HG02981 (cell line): ENCODE results near the gene ENPP1.
"Not testable (repeated sequence)": the region's sequence is repeated elsewhere in the genome, so short reads cannot be mapped to it uniquely, and the experiment has no call there.

Experiments
- ATAC-seq: cut with Tn5 transposase; IDR thresholded peaks from one replicate; pipeline ENCODE4 v1.9.1; 2021; ENCODE audit warnings: mild to moderate bottlenecking, moderate library complexity; ENCODE audit not compliant: unreplicated experiment

Gene ENPP1

DNA sequence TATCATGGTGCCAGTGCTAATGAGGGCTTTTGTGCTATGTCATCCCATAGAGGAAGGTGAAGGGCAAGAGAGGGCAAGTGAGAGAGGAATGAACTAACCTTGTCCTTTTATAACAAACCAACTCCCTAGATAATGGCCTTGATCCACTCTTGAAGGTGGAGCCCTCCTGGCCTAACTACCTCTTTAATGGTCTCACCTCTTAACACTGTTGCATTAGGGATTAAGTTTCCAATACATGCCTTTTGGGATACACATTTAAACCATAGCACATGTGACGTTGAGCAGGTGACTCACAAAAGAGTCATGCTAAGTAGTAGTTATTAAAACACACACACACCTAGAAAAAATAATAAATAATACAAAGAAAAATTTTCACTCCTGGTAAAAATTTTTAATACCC is 106.4 kb downstream of the ENPP1 start:
- ATAC-seq: no peak

DNA sequence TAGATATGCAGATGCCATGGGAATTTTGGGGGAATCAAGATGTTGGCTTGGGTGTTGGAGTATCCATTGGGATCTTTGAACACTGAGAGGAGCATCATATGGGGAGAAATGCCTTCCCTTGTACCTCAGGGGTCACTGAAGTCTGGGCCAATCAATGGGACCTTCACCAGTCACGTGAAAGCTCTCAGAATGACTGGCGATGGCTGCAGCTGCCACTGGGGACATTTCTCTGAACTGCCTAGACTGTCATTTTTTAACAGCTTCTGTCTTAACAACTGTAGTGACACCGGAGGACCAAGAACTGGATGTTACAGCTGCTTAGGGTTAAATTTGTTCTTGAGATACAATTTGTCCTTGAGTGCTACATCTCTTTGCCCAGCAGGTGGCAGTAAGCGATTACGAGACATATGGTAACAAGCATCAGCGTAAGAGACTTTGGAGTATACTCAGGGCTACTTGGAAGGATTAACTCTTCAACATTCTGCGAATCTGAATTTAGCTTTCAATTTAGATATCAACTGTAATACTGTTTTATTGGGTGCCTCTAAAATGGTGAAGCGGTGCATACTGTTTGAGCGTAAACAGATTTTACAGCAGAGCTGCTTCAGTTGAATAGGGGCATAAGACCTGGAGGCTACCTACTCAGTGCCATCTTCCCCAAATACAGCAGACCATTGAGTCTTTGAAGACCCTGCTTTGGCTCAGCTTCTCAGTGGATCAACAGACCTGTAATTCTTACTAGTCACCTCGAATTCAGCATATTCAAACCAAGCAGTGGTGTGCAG is 107.3 kb downstream of the ENPP1 start:
- ATAC-seq: peak; percentile 70

DNA sequence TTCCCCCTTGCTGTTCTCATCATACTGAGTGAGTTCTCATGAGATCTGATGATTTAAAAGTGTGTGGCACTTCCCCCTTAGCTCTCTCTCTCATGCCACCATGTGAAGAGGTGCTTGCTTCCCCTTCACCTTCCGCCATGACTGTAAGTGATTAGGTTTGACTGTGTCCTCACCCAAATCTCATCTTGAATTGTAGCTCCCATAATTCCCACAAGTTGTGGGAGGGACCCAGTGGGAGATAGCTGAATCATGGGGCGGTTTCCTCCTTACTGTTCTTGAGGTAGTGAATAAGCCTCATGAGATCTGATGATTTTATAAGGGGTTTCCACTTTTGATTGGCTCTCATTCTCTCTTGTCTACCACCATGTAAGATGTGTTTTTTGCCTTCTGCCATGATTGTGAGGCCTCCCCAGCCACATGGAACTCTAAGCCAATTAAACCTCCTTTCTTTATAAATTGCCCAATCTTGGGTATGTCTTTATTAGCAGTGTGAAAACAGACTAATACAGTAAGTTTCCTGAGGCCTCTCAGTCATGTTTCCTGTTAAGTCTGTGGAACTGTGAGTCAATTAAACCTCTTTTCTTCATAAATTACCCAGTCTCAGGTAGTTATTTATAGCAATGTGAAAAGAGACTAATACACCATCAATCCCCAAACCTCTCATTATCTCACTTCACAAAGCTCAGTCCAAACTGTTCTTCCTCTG is 108.4 kb downstream of the ENPP1 start:
- ATAC-seq: not testable (repeated sequence)

DNA sequence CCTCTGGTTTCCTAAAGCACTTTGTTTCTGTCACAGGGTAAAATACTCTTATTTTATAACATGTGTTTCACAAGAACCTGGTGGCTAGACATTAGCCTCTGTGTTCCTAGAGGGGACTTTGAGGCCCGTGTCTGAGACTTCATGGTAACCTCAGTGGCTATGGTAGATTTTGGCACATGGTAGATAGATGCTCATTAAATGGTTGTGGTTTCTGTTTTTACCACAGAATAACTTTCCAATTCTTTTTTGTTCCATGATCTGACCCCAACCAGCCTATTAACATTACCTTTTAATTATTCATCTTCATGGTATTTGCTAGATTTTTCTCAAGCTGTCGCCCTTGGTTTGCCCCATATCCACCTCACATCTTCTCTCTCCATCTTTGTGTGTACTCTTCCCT is 109.0 kb downstream of the ENPP1 start:
- ATAC-seq: no peak

DNA sequence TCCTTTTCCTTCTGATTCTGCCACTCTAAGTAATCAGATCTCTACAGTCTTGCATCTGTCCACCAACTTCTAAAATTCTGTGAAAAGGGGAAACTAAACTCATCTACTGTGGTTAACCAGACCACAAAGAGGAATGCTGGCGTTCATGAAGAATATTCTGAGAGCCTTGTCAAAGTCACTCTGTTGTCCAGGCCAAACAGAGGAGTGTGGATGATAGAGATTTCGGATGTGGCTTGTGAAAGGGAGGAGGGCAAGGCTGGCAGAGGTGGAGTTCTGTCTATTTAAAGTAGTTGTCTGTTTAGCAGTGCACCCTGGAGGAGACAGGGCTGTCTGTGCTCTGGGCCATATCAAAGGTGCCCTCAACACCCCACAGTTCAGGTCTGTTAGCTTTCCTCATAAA is 109.5 kb downstream of the ENPP1 start:
- no peak for ATAC-seq

DNA sequence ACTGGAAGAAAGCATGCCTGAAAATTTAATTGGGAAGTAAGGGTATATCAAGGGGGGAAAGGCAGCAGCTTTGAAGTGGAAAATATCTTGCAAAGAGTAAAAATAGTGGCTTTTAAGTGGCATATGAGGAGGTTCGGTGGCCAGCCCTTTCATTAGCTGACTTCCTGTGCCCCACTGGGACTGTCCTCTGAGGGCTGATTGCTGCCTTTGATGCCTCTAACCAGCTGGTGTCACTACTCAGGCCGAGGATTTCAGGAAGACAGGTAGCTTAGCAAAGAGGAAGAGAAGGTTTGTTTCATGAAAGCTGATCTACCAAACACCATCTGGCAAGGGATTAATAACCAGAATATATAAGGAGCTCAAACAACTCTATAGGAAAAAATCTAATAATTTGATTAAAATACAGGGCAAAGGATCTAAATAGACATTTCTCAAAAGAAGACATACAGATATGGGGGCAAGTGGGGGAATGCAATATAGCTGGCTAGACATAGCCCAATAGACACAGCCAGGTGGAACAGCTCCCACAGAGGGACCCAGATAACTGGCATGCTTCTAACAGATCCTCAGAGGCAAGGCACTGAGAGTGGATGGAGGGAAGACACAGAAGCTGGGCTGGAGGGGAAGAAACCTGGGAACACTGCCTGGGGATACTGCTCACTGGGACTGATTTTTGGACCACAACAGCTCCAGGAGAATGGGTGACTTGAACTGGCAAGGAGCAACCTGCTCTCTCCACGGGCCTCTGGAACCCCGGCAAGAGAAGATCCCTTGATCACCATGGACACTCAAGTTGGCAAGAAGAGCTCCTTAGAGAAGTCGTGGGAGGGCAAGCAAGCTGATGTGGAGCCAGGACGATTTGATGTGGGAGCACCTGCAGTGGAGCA is 110.2 kb downstream of the ENPP1 start:
- no peak for ATAC-seq

DNA sequence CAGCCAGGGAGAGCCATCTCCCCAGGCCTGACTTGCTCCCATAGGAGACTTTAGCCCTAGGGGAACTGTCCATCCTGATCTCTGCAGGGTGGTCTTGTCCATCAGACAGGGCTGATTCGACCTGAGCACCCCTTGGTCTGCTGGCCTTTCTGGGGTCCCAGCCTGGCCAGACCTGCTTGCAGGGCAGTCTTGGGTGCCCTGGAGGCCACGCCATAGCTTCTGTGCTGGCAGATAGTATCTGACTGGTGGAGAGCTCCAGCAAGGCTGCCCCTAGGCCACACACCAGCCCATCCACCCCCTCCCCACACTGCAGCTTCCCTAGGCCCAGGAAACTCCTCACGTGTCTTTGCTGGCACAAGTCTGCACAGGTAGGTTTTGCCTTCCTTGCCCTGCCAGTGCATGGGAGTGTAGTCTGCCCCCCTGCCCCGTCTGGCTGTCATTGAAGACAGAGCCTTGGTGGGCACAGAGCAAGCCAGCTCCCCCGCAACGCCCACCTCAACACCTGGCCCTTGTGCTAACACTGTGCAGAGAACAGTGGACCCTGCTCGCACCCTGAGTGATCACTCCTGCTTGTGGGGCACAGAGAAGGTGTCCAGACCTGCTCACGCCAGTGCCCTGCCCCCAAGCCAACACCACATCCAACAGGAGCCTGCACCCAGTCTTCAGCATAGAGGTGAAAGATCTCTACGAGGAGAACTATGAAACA is 111.0 kb downstream of the ENPP1 start:
- ATAC-seq: no peak

DNA sequence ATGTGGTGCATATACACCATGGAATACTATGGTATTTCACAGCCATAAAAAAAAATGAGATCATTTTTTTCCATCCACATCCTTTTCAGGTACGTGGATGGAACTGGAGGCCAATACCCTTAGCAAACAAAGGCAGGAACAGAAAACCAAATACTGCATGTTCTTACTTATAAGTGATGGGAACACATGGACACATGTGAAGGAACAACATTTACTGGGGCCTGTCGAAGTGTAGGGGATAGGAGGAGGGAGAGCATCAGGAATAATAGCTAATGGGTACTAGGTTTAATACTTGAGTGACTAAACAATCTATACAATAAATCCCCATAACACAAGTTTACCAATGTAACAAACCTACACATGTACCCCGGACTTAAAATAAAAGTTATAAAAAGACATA is 112.8 kb downstream of the ENPP1 start:
- no peak for ATAC-seq

DNA sequence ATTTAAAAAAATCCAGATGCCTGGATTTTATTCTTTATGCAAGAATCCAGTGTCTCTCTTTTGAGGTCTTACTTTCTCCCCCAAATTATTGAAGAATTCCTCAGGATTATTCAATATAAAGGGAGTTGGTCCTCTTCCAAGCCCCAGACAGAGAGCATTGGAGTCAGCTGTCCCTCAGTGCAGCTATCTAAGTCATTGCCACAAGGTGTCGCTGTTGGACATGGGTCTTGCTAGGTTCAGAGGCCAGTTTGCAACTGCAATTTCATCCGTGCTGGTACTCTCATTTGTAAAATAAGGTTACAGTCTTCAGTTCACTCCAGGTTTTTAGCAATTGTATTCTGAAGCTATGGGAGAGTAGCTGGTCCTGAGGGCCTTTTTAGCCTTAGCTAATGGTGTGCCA is 115.5 kb downstream of the ENPP1 start:
- peak; percentile 74 for ATAC-seq

DNA sequence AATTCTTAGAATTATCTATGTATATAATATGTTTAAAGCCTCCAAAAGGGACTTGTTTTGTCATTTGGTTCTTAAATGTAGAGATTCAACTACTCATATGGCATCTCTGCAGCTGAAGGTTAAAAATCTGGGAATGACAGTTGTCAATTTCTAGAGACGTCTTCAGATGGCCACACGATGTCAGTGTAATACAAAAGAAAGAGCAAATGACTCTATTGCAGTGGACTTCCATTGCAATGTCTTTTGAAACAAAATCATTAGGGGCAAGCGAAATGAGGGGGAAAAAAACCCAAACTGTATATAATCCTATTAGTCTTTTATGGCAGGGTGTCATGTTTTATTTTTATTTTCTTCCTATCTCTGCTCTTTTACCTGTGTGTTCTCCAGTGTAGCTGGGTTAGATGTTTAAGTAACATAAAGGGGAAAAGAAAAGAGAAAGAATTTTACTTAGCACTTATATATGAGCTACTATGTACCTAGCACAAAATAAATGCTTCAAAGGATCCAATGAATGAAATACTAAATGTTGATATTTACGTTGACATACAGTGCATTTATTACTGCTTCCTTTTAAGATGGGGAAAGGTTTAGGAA is 117.2 kb downstream of the ENPP1 start:
- ATAC-seq: no peak

DNA sequence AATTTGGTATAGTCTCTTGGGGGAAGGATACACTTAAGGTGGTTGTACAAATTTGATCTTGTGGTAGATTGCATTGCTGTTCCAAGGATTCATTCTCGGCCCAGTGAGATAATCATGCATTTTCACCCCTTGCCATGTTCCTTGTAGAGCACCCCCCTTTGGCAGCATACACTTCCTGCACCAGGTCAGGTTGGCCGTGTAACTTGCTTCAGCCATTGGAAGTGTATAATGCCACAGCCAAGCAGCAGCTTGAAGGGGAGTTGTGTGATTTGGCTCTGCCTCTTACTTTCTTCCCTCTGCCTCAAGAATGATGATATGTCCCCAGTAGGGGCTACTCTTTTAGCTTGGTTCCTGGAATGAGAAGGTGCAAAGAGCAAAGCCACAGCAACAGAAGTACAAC is 121.4 kb downstream of the ENPP1 start:
- ATAC-seq: no peak

DNA sequence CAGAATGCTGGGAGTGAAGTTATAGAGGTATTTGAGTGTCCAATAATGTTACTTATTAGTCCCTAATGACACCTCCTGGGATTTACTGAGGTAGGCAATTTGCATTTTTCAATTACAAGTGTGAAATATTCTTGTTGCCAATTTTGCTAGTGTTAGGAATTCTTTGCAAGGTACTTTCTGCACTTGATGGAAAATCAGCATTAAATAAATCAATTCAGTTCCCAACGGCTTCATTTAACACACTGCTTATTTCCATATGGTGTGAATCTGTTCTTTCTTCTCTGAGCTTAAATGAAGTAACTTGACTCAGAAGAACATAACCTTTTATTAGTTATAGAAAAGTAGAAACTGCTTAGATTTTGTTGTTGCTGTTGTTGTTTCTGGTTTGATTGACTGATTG is 122.2 kb downstream of the ENPP1 start:
- no peak for ATAC-seq

DNA sequence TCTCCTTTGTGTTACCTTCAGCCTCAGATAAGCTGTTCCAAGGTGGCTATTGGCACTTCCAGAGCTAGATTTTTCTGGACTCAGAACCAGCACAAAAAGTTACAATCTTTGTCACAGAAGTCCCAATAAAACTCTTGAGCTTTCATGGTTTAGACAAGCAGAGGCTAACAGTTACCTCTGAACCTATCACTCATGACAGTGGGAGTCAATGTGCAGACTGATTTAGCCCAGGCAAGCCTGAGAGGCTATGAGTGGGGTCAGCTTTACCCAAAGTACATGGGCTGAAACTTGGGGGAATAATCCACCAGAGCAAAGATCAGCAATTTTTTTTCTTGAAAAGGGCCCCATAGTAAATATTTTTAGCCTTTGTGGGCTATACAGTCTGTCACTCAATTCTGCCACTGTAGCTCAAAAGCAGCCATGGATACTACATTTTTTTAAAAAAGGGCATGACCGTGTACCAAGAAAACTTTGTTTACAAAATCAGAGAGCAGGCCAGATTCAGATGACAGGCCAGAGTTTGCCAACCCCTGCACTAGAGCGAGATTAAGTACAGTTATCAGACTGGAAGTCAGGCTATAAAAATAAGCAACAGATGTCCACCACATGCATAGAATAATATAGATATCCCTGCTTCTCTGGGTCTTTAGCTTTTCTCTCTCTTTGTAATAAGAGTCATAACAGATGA is 123.4 kb downstream of the ENPP1 start:
- ATAC-seq: no peak

DNA sequence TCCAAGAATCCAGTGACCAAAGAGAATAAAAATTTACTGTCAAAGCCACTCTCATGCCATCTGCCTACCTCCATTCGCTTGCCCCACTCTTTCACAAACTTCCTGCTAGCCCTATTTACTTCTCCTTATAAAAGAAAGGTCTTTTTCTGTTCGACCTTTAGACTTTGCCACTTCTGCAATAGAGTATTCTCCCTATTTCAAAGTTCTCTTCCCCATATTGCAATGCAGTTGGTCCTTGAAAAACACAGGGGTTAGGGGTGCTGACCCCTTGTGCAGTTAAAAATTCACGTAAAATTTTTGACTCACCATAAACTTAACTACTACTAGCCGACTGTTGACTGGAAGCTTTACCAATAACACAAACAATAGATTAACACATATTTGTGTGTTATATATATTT is 128.3 kb downstream of the ENPP1 start:
- no peak for ATAC-seq

DNA sequence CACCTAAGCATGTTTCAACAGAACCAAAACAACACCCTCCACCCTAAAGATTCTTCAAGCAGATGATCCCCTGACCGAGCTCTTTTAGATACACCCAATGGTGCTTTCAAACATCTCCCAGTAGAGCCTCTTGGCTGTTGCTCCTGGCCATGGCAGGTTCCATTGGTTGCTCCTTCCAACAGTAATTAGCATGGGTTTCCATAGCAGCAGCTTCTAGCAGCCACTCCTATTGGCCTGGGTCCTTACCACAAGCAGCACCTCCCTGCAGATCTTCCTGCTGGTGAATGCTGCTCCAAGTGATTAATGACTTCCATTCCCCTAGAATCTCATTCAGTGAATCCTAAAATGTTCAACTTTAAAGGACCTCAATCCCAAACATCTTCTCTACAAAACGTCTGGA is 129.4 kb downstream of the ENPP1 start:
- ATAC-seq: no peak

DNA sequence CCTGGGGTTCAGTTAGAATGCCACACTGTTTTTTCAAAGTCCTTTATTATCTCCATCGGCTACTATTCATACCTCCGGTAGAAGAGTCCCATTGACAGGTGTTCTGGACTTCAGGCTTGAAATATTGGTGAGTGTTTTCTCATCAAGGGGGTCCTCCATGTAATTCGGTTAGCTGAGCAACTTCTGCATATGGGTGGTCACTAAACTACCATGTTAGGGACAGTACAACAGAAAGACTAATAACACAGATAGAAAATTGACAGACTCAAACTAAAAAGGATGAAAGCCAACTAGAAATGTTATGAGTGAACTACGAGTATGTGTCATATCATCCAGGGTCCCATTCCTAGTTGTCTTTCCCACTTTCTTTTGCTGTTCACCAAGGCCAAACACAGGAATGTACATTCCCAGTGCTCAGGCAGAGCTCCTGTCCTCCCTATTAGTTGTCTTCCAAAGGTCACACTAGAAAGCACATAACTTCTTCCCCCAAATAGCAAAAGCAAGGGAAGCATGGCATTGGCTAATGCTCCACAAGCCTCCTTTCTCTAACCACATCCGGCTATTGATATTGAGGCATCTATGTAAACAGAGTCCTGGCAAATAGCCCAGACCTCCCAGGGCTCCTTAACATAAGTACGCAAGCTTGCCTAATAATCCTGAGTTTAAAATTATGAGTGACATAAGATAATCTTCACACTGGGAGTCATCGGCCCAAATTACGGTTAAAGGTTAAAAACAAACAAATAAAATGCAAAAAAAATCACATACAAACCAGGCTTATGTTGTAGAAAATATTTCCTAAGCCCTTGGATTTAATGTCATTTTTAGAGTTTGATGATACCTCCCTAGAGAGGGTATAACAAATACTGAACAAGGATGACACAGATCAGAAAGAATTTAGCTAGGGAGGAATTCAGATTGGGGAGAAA is 130.1 kb downstream of the ENPP1 start:
- no peak for ATAC-seq
